Stimulated activated CD4-positive, alpha-beta T cell treated with anti-CD3 and anti-CD28 coated beads, Interleukin-1b, Interleukin-23, amount 100 ng/mL, for 1 hour (primary cell): ENCODE data around the gene NFIX.
"Not testable (repeated sequence)": the region's sequence is repeated elsewhere in the genome, so short reads cannot be mapped to it uniquely, and the experiment has no call there.

Source experiments
- DNase-seq, 2 donors: peaks; one replicate each; pipeline ENCODE4 v3.0.0-alpha.2; 2020; ENCODE audit warnings: low read depth in 2 of 2

Gene NFIX

GRCh38 chr19:12994701-12995595 is at the start of gene NFIX:
NFIX (plus strand) TSS chr19:12995475; CDS start chr19:12995838, 363 bp downstream.
- DNase-seq = peak; percentile 18 to 48

GRCh38 chr19:12945479-12946091 is 49.7 kb upstream of the NFIX start, which contains the start of gene RAD23A:
RAD23A (plus strand) TSS chr19:12945862; CDS start chr19:12945949, 87 bp downstream.
- peak; percentile 95 to 96 for DNase-seq

GRCh38 chr19:12946092-12946721 is 49.1 kb upstream of the NFIX start:
- peak in 1 of 2 donors; percentile 30 for DNase-seq

- no peak for DNase-seq
These were observed 48.4 kb upstream of the NFIX start for GRCh38 chr19:12946731-12947496.

- DNase-seq = no peak
These were observed 47.3 kb upstream of the NFIX start for GRCh38 chr19:12947702-12948611.

GRCh38 chr19:12948612-12949362 is 46.5 kb upstream of the NFIX start:
- DNase-seq = no peak

- DNase-seq = no peak
These were observed 45.7 kb upstream of the NFIX start for GRCh38 chr19:12949363-12950283.

GRCh38 chr19:12952050-12952449 is 43.2 kb upstream of the NFIX start:
- not testable (repeated sequence) for DNase-seq

GRCh38 chr19:12952488-12953137 is 42.7 kb upstream of the NFIX start:
- DNase-seq = no peak

GRCh38 chr19:12953138-12953798 is 42.0 kb upstream of the NFIX start:
- DNase-seq = no peak

GRCh38 chr19:12953799-12954611 is 41.3 kb upstream of the NFIX start:
- no peak for DNase-seq

GRCh38 chr19:12954612-12954962 is 40.7 kb upstream of the NFIX start:
- DNase-seq = no peak

GRCh38 chr19:12955575-12955974 is 39.7 kb upstream of the NFIX start:
- not testable (repeated sequence) for DNase-seq

- no peak for DNase-seq
These were observed 39.3 kb upstream of the NFIX start for GRCh38 chr19:12955996-12956395.

GRCh38 chr19:12956446-12957388 is 38.6 kb upstream of the NFIX start, which contains the start of gene GADD45GIP1:
GADD45GIP1 (minus strand) TSS chr19:12957223; CDS start chr19:12957212, 11 bp downstream.
- peak; percentile 58 to 66 for DNase-seq
